ENCODE data around the gene SYT14.

- no peak for TF ChIP-seq RFX5 (IDR thresholded peaks at IDR 0.05)
- TF ChIP-seq CTCF (IDR thresholded peaks at IDR 0.05), result no peak
- no peak for TF ChIP-seq E2F6 (IDR thresholded peaks at IDR 0.05; ENCODE audit: borderline replicate concordance, low read depth)
- no peak for TF ChIP-seq RAD21 (conservative IDR thresholded peaks at IDR 0.05 in 1 of 2, IDR thresholded peaks at IDR 0.05 in 1 of 2)
- no peak for TF ChIP-seq MAX (IDR thresholded peaks at IDR 0.05)
Measured at GRCh38 chr1:210104103-210104502, 166.1 kb downstream of the SYT14 start.
